HG02970 (cell line): ENCODE measurements around the gene DBP.
"Not testable (repeated sequence)": the region's sequence is repeated elsewhere in the genome, so short reads cannot be mapped to it uniquely, and the experiment has no call there.

Source experiments
- ATAC-seq: cut with Tn5 transposase; IDR thresholded peaks from one replicate; pipeline ENCODE4 v1.9.1; 2021; ENCODE audit warnings: mild to moderate bottlenecking, moderate library complexity, moderate number of reproducible peaks; ENCODE audit not compliant: unreplicated experiment, low FRiP score

Gene DBP

GRCh38 chr19:48636859-48637448 lies at the start of gene DBP:
Gene DBP (minus strand): TSS chr19:48637379. CDS start chr19:48636994, 385 bp downstream.
- ATAC-seq, result no peak

GRCh38 chr19:48686637-48687036 lies 49.5 kb upstream of the DBP start:
- not testable (repeated sequence) for ATAC-seq

- no peak for ATAC-seq
These were observed 48.9 kb upstream of the DBP start for GRCh38 chr19:48686088-48686487.

GRCh38 chr19:48685583-48685982 lies 48.4 kb upstream of the DBP start:
- ATAC-seq, result no peak

GRCh38 chr19:48683349-48683748 lies 46.2 kb upstream of the DBP start:
- no peak for ATAC-seq

GRCh38 chr19:48681127-48681470 lies 43.9 kb upstream of the DBP start:
- no peak for ATAC-seq

- ATAC-seq, result no peak
These were observed 43.4 kb upstream of the DBP start for GRCh38 chr19:48680436-48681126.

GRCh38 chr19:48680006-48680405 lies 42.8 kb upstream of the DBP start:
- ATAC-seq, result not testable (repeated sequence)

GRCh38 chr19:48678201-48678600 lies 41.0 kb upstream of the DBP start:
- ATAC-seq, result no peak

- no peak for ATAC-seq
These were observed 39.7 kb upstream of the DBP start for GRCh38 chr19:48676887-48677286.

- no peak for ATAC-seq
These were observed 39.3 kb upstream of the DBP start for GRCh38 chr19:48676487-48676886.

GRCh38 chr19:48674921-48675824 lies 38.0 kb upstream of the DBP start:
- ATAC-seq, result no peak

- no peak for ATAC-seq
These were observed 37.1 kb upstream of the DBP start for GRCh38 chr19:48674216-48674809.

- no peak for ATAC-seq
These were observed 36.4 kb upstream of the DBP start for GRCh38 chr19:48673436-48674100.

GRCh38 chr19:48672994-48673393 lies 35.8 kb upstream of the DBP start, which contains the start of gene NTN5:
Gene NTN5 (minus strand): TSS chr19:48673017. CDS start chr19:48670986, 2,031 bp downstream.
- no peak for ATAC-seq

GRCh38 chr19:48671446-48671995 lies 34.3 kb upstream of the DBP start:
- no peak for ATAC-seq

- no peak for ATAC-seq
These were observed 33.7 kb upstream of the DBP start for GRCh38 chr19:48670699-48671445.

GRCh38 chr19:48669903-48670668 lies 32.9 kb upstream of the DBP start:
- ATAC-seq, result no peak

- no peak for ATAC-seq
These were observed 31.6 kb upstream of the DBP start for GRCh38 chr19:48668761-48669160.
